T-cell (primary cell): ENCODE measurements around the gene SAFB. TPM values are rescaled to one million over a fixed set of nuclear protein-coding genes. Genes with fewer than 3 reads are reported as not detected.
A peak's percentile ranks its signal among the peaks of the same experiment; 100 is the strongest.

Experiments
- ATAC-seq, 4 experiments: fragments of 200-7000 bp in 3 of 4; fragments of 150-1000 bp in 1 of 4; cut with Tn5 transposase; replicated peaks in 1 of 4; 1 replicate in 3 of 4; 2 replicates in 1 of 4; pipeline ENCODE4 v1.10.0; 2021; ENCODE audit warnings: moderate library complexity in 3 of 4, mild to moderate bottlenecking in 2 of 4, moderate number of reproducible peaks in 1 of 4
- CTCF ChIA-PET, 2 donors: fragments of 300-600 bp; sonication (Branson Sonifier 250); formaldehyde crosslinking; loops; one replicate each; lab custom pipeline; 2022; ENCODE audit warnings: antibody characterized with exemption in 2 of 2; lab: Charles Lee
- POLR2A ChIA-PET, 2 donors: fragments of 300-600 bp; sonication (Branson Sonifier 250); formaldehyde crosslinking; loops; one replicate each; lab custom pipeline; 2022; ENCODE audit warnings: antibody characterized with exemption in 2 of 2; lab: Charles Lee
- DNase-seq, 35 experiments: peaks; one replicate each; pipeline versions ENCODE4 v3.0.0 to v3.0.0-alpha.2; 2013 to 2023
- H3K27ac ChIP-seq: one replicate; pipeline ENCODE4 v1.5.1; 2013; ENCODE audit warnings: low read length
- H3K27me3 ChIP-seq, 2 experiments: replicated peaks in 1 of 2; 1 replicate in 1 of 2; 2 replicates in 1 of 2; pipeline versions ENCODE4 v1.6.1 to v1.7.0; 2013; ENCODE audit warnings: low read length in 1 of 2, mixed read lengths in 1 of 2; ENCODE audit not compliant: control insufficient read depth in 2 of 2, insufficient read depth in 2 of 2; ENCODE audit errors: extremely low read depth in 1 of 2
- H3K36me3 ChIP-seq, 2 donors: 1 replicate in 1 of 2; 2 replicates in 1 of 2; pipeline versions ENCODE4 v1.6.1 to v1.7.0; 2013; ENCODE audit warnings: low read length in 1 of 2; ENCODE audit not compliant: control insufficient read depth in 2 of 2, insufficient read depth in 1 of 2; ENCODE audit errors: extremely low read depth in 1 of 2
- H3K4me1 ChIP-seq, 2 experiments: 1 replicate in 1 of 2; 2 replicates in 1 of 2; pipeline versions ENCODE4 v1.6.1 to v1.7.0; 2013; ENCODE audit warnings: low read length in 2 of 2, mixed read lengths in 1 of 2; ENCODE audit not compliant: insufficient read depth in 2 of 2, control insufficient read depth in 1 of 2; ENCODE audit errors: extremely low read depth in 1 of 2
- H3K4me3 ChIP-seq, 2 donors: 1 replicate in 1 of 2; 2 replicates in 1 of 2; pipeline versions ENCODE4 v1.5.1 to v1.7.0; 2013; ENCODE audit warnings: mild to moderate bottlenecking in 2 of 2, low read length in 1 of 2, moderate library complexity in 1 of 2; ENCODE audit not compliant: control insufficient read depth in 1 of 2; ENCODE audit errors: extremely low read depth in 1 of 2
- H3K9me3 ChIP-seq: 2 replicates; pipeline ENCODE4 v1.7.0; 2013
- H3K27ac Mint-ChIP-seq, 2 donors: one replicate each; pipeline ENCODE4 v1.8.0; 2020 to 2021; ENCODE audit warnings: mild to moderate bottlenecking in 2 of 2, mixed read lengths in 2 of 2
- H3K27me3 Mint-ChIP-seq, 2 donors: one replicate each; pipeline ENCODE4 v1.8.0; 2021 to 2022; ENCODE audit warnings: mixed read lengths in 2 of 2
- H3K36me3 Mint-ChIP-seq: one replicate; pipeline ENCODE4 v1.8.0; 2021; ENCODE audit warnings: mixed read lengths
- H3K4me1 Mint-ChIP-seq, 3 donors: one replicate each; pipeline ENCODE4 v1.8.0; 2020 to 2022; ENCODE audit warnings: mixed read lengths in 3 of 3, mild to moderate bottlenecking in 1 of 3
- H3K4me3 Mint-ChIP-seq, 3 donors: one replicate each; pipeline ENCODE4 v1.8.0; 2020 to 2022; ENCODE audit warnings: mild to moderate bottlenecking in 3 of 3, mixed read lengths in 3 of 3, moderate library complexity in 3 of 3
- H3K9me3 Mint-ChIP-seq, 3 donors: one replicate each; pipeline ENCODE4 v1.8.0; 2020 to 2022; ENCODE audit warnings: mixed read lengths in 3 of 3
- WGBS: methylation state at CpG from one replicate; pipeline ENCODE4 v1.1.5; 2013; ENCODE audit warnings: missing lambda C conversion rate; ENCODE audit not compliant: insufficient coverage; 5-methylcytosine and 5-hydroxymethylcytosine counted together
- total RNA-seq, 35 experiments: library from RNA in 6 of 35; stranded (reverse) in 6 of 35; fragments of 120-200 nt in 1 of 35; gene quantifications; one replicate each; pipeline versions ENCODE4 v1.2.1 to v1.2.4 and lab custom pipeline; 2013 to 2026

The SAFB gene
- total RNA-seq, 5 donors from 2014 or later (not counting 1 experiment from before 2014, with no cell fraction given), result 164 to 203 (median 195) TPM

DNA sequence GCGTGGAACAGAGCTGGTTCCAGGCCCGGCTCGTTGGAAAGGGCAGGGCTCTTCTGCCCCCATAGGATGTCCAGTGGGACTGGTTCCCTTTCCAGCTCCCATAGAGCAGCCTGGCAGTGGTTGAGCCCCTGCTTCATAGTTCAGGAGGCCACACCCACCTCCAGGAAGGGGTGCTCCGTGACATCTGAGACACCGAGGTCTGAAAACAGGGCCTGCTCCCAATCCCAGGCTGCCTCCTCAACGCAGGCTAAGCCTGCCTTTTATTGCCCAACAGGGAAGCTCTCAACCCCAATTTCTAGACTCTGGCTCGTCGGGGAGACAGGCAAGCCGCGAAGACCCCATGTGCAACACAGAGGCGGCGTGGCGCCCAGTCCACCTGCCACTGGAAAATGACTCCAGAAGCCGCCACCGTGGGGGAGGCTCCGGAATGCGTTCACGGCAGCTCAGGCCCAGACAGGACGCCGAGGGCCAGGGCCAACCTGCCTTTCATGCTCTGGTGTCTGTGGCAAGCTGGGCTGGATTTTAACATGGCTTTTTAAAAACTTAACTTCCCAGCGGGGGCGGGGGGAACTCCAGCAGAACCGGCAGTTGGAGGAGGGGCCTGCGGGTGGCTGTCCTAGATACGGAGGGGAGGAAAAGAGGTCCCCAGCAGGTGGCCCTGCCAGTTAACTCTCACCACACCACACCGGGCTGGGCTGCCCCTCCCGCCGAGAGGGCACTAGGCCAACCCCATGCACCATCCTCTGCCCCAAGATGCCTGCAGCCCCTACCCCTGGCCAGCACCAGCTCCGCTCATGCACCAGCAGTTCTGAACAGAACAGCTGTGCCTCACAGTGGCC lies 37.2 kb upstream of the SAFB start:
- Histone ChIP-seq H3K9me3 (no peaks in the 10 kb centered on the region), H3K4me1 (peaks cover 0 to 18% of the 10 kb centered on the region in 2 experiments), H3K27me3 (no peaks in the 10 kb centered on the region), H3K36me3 (peaks cover 18 to 42% of the 10 kb centered on the region in 2 donors), H3K27ac (peak overlapping the region; percentile 10), H3K4me3 (peak overlapping the region in 1 of 2 donors; percentile 27)
- DNase-seq (peak in 32 of 35 experiments; percentile 17 to 63 (median 38)), ATAC-seq (peak; percentile 36 to 64 (median 46))
- no peaks in the 10 kb centered on the region for H3K9me3 Mint-ChIP-seq
- peak overlapping the region in 2 of 3 donors; percentile 22 to 63 for H3K4me3 Mint-ChIP-seq
- H3K27me3 Mint-ChIP-seq, result no peaks in the 10 kb centered on the region
- peaks cover 18 to 23% (median 19%) of the 10 kb centered on the region in 3 donors for H3K4me1 Mint-ChIP-seq
- WGBS, result 39% methylated on average over 22 of the region's 29 CpGs
- peaks cover 24% of the 10 kb centered on the region for H3K36me3 Mint-ChIP-seq
- ChIA-PET POLR2A (no interaction called here), CTCF (no interaction called here)
- H3K27ac Mint-ChIP-seq, result peak overlapping the region; percentile 46 to 76

DNA sequence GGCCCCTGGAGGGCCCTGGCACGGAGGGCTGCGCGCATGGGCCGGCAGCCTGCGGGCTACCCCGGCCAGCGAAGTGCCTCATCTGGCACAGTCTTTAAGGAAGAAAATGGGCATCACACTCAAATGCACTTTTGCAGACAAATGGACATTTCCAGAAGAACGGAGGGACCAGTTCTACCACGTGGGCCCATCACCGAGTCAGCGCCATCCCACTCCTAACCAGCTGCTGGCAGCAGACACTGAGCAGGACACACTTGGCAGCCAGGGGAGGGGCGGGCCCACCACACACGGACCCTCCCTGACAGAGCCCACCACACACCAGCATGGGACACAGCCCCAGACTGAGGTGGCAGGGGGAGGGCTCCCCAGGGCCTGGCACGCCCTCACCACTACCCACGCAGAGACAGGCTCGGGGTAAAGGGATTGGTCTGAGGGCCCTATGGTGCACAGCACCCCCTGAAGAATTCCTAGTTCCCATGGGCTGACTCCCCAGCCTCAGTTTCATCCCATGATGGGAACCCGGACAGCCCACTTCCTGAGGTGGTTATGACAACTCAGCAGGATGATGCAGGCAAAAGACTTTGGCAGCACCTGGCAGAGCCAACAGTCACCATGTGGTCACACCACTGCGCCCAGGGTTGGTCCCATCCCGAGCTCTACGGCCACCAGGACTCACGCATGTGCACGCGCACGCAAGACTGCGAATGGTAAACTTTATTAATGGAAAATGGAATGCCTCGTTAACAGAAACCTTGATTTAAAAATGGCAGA lies 36.4 kb upstream of the SAFB start:
- Mint-ChIP-seq H3K9me3 (no peaks in the 10 kb centered on the region), H3K27me3 (no peaks in the 10 kb centered on the region), H3K4me1 (peaks cover 18 to 23% (median 19%) of the 10 kb centered on the region in 3 donors), H3K4me3 (peak overlapping the region in 1 of 3 donors; percentile 63), H3K36me3 (peaks cover 28% of the 10 kb centered on the region), H3K27ac (no peak overlapping the region)
- ChIA-PET POLR2A (no interaction called here), CTCF (no interaction called here)
- Histone ChIP-seq H3K27me3 (no peaks in the 10 kb centered on the region), H3K27ac (no peak overlapping the region), H3K4me3 (no peak overlapping the region), H3K9me3 (no peaks in the 10 kb centered on the region), H3K36me3 (peaks cover 21 to 48% of the 10 kb centered on the region in 2 donors), H3K4me1 (peaks cover 0 to 18% of the 10 kb centered on the region in 2 experiments)
- DNase-seq (no peak), ATAC-seq (peak in 1 of 4 experiments; percentile 19)
- WGBS, result 70% methylated on average over 16 of the region's 26 CpGs

DNA sequence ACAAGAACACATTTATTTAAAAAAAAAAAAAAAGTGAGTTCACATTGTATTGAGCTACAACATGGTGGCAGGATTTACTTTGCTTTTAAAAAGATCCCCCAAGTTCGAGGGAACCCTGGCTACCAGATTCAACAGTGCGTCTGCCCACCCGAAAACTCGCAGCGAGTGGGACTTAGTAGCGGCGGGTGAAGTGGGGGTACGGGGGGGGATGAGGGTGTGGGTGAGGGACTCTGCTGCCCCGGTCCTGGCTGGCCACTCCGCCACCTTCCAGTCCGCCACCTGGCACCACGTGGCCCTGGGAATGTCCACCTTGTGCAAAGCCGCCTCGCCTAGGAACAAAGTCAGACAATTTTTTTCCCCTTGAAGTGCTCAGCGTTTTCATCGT lies 35.8 kb upstream of the SAFB start:
- H3K27ac Mint-ChIP-seq, result no peak overlapping the region

DNA sequence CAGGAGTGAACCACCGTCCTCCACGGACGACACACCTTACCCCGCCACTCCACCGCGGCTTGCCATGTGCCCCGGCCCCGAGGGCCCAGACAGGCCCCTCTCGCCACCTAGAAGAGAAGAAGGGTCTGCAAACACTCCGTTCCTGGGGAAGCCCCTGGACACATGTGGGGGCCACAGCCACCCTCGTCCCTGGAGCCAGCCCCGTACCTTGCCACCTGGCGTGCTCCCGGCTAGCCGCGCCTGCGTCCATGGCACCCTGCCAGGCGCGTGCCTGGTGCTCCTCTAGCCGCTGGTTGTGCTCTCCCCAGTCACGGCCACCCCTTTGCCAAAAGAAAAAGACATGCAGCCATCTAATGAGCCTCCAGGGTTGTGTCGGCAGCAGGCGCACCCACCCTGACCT lies 35.2 kb upstream of the SAFB start:
- POLR2A ChIA-PET, result no interaction called here
- H3K36me3 ChIP-seq, result peaks cover 28 to 57% of the 10 kb centered on the region in 2 donors

More for the DNA sequence above, 35.8 kb upstream of the SAFB start:
- Histone ChIP-seq H3K27me3 (no peaks in the 10 kb centered on the region), H3K4me1 (peaks cover 0 to 18% of the 10 kb centered on the region in 2 experiments), H3K9me3 (no peaks in the 10 kb centered on the region), H3K36me3 (peaks cover 24 to 51% of the 10 kb centered on the region in 2 donors), H3K4me3 (no peak overlapping the region), H3K27ac (no peak overlapping the region)
- peaks cover 18 to 23% (median 19%) of the 10 kb centered on the region in 3 donors for H3K4me1 Mint-ChIP-seq
- CTCF ChIA-PET, result no interaction called here
- WGBS, result 97% methylated on average over 9 of the region's 16 CpGs
- peaks cover 33% of the 10 kb centered on the region for H3K36me3 Mint-ChIP-seq
- no peak overlapping the region for H3K4me3 Mint-ChIP-seq
- ATAC-seq (no peak), DNase-seq (no peak)
- H3K27me3 Mint-ChIP-seq, result no peaks in the 10 kb centered on the region
- no peaks in the 10 kb centered on the region for H3K9me3 Mint-ChIP-seq
- POLR2A ChIA-PET, result no interaction called here

DNA sequence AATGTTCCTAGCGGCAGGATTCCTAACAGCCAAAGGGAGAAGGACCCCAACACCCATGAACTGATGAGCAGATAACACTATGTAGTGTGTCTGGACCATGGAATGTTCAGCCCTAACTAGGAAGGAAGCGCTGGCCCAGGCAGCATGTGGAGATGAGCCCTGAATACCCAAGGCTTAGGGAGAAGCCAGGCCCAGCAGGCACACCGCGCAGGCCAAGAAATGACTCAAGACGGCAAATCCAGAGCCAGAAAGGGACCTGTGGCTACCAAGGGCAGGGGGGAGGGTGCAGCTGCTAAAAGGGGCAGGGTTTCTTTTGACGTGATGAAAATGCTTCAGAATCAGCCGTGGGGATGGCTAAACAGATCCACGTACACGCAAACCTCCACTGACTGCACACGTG lies 34.4 kb upstream of the SAFB start:
- ATAC-seq (no peak), DNase-seq (no peak)
- H3K36me3 Mint-ChIP-seq, result peaks cover 44% of the 10 kb centered on the region
- ChIA-PET POLR2A (no interaction called here), CTCF (no interaction called here)
- peaks cover 0 to 18% of the 10 kb centered on the region in 2 experiments for H3K4me1 ChIP-seq
- 95% methylated on average over 10 of the region's 10 CpGs for WGBS
- peaks cover 18 to 23% (median 19%) of the 10 kb centered on the region in 3 donors for H3K4me1 Mint-ChIP-seq
- H3K9me3 Mint-ChIP-seq, result no peaks in the 10 kb centered on the region
- no peak overlapping the region for H3K4me3 Mint-ChIP-seq
- no peaks in the 10 kb centered on the region for H3K27me3 ChIP-seq
- no peak overlapping the region for H3K27ac ChIP-seq
- H3K4me3 ChIP-seq, result no peak overlapping the region
- H3K36me3 ChIP-seq, result peaks cover 28 to 65% of the 10 kb centered on the region in 2 donors
- no peaks in the 10 kb centered on the region for H3K9me3 ChIP-seq
- H3K27ac Mint-ChIP-seq, result no peak overlapping the region
- no peaks in the 10 kb centered on the region for H3K27me3 Mint-ChIP-seq

More for the DNA sequence above, 35.2 kb upstream of the SAFB start:
- CTCF ChIA-PET, result no interaction called here
- Histone ChIP-seq H3K4me3 (no peak overlapping the region), H3K27ac (no peak overlapping the region), H3K27me3 (no peaks in the 10 kb centered on the region), H3K9me3 (no peaks in the 10 kb centered on the region), H3K4me1 (peaks cover 0 to 18% of the 10 kb centered on the region in 2 experiments)
- DNase-seq (no peak), ATAC-seq (no peak)
- Mint-ChIP-seq H3K27ac (peak overlapping the region in 1 of 2 donors; percentile 39), H3K9me3 (no peaks in the 10 kb centered on the region), H3K36me3 (peaks cover 36% of the 10 kb centered on the region), H3K27me3 (no peaks in the 10 kb centered on the region), H3K4me3 (no peak overlapping the region), H3K4me1 (peaks cover 18 to 23% (median 19%) of the 10 kb centered on the region in 3 donors)
- WGBS, result 89% methylated on average over 23 of the region's 23 CpGs
